Fibroblast of mammary gland (primary cell): ENCODE results near the gene ALX4.

Experiments
- DNase-seq: peaks from one replicate; pipeline ENCODE4 v3.0.0-alpha.2; 2010; ENCODE audit warnings: low read depth
- H3K4me3 ChIP-seq: 2 replicates; pipeline ENCODE4 v1.5.1; 2011; ENCODE audit warnings: low read depth, mild to moderate bottlenecking, low read length, moderate library complexity; ENCODE audit not compliant: control insufficient read depth
- TF ChIP-seq, protein P1 (sequence below): conservative IDR thresholded peaks from 2 replicates; pipeline ENCODE4 v1.5.1; 2011; ENCODE audit warnings: low read depth, low read length, inconsistent platforms; ENCODE audit not compliant: control insufficient read depth, insufficient read depth

The ALX4 gene

GRCh38 chr11:44344921-44345320 lies 35.0 kb upstream of the ALX4 start:
- TF ChIP-seq, protein P1, sequence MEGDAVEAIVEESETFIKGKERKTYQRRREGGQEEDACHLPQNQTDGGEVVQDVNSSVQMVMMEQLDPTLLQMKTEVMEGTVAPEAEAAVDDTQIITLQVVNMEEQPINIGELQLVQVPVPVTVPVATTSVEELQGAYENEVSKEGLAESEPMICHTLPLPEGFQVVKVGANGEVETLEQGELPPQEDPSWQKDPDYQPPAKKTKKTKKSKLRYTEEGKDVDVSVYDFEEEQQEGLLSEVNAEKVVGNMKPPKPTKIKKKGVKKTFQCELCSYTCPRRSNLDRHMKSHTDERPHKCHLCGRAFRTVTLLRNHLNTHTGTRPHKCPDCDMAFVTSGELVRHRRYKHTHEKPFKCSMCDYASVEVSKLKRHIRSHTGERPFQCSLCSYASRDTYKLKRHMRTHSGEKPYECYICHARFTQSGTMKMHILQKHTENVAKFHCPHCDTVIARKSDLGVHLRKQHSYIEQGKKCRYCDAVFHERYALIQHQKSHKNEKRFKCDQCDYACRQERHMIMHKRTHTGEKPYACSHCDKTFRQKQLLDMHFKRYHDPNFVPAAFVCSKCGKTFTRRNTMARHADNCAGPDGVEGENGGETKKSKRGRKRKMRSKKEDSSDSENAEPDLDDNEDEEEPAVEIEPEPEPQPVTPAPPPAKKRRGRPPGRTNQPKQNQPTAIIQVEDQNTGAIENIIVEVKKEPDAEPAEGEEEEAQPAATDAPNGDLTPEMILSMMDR: no peak
- DNase-seq: no peak
- H3K4me3 ChIP-seq: no peak overlapping the region

DNA sequence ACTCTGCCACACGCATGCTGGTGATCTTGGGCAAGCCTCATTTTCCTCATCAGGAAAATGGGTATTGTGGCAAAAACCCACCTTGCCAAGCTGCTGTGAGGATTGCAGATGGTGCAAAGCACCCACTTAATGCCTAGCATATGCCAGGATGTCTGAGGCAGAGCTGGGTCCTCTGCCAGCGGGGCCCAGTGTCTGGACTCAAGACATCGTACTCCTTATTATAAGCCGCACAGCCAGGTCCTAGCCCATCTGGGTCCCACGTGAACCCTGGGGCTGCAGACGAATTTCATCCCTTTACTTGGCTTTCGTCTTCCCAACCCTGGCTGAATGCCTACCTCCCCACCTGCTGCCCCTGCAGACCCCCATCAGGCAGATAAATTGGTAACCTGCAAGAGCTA lies 34.5 kb upstream of the ALX4 start:
- H3K4me3 ChIP-seq: no peak overlapping the region
- TF ChIP-seq, protein P1: no peak
- DNase-seq: no peak

GRCh38 chr11:44343778-44344422 lies 34.0 kb upstream of the ALX4 start:
- TF ChIP-seq, protein P1: no peak
- DNase-seq: no peak
- H3K4me3 ChIP-seq: no peak overlapping the region

DNA sequence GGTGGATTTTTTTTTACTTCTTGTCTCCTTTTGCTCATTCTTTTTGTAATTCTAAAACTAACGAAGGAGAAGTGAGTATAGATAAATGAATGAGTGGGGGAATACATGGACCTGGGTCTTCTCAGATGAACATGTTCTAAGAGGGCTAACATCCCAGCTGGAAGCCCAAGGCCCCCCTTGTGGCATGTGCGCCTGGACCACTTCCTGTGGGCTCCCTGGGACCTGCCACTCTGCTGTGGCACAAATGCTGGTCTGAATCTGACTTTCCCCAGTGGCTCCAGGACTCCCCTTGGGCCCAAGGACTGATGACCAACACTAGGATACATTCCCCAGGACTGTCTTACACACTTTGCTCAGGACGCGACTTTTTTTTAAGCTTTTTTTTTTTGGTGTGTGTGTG lies 32.7 kb upstream of the ALX4 start:
- no peak overlapping the region for H3K4me3 ChIP-seq
- TF ChIP-seq, protein P1: no peak
- no peak for DNase-seq

GRCh38 chr11:44340656-44341055 lies 30.7 kb upstream of the ALX4 start:
- TF ChIP-seq, protein P1: no peak
- DNase-seq: no peak
- no peak overlapping the region for H3K4me3 ChIP-seq

DNA sequence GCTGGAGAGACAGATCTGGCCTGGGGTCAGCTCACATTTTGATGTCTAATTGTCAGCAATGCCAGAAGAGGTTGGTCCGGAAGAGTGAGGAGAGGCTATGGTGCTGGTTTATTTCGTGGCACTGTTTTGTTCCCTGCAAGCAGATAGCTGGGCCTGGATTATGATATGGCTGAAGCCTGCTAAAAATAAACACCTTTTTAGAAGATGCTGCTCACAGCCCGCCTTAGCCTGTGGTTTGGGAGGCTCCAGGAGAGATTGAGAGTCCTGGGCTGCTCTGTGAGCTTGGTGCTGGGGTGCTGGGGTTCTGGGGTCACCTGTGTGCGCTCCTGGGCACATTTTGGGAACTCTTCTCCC lies 29.6 kb upstream of the ALX4 start:
- no peak for DNase-seq
- TF ChIP-seq, protein P1: no peak
- no peak overlapping the region for H3K4me3 ChIP-seq

DNA sequence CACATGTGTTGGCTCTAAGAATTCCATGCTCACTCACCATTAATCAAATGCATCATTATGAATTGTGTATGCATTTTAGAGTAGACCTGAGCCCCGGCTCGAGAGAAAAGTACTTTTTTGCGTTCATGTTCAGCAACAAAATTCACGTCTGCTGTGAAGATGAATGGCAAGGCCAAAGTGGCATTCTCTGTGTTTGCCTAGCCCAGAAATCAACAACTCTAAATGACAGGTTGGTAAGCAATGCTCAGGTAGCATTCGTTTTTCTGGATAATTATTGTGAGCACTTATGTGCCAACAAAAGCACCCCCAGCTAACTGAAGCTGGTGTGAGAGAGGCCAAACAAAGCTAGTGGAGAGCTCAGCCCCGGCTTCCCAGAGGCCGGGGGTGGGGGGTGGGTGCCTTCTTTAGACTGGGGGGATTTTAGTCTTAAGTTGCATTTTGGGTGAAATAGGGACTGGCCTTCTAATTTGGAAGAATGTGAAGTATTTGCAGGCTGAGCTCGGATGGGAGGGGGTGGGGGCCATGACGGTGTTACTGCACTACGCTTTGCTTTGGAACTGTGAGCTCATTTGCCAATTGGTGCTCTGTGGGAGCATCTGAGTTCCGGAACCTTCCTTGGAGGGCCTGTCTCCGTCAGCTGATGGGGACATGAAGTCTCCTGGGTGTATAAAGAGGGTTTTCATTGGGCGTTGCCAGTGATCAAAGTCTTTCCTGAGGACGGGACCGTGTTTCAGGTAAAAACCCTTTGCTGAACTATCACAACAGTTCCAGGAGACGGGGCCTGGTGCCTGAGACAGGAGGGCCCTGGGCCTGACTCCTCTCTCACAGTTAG lies 29.0 kb upstream of the ALX4 start:
- TF ChIP-seq, protein P1: no peak
- H3K4me3 ChIP-seq: no peak overlapping the region
- DNase-seq: no peak
